Measurements from ENCODE around the gene MCC.

MCC gene

DNA sequence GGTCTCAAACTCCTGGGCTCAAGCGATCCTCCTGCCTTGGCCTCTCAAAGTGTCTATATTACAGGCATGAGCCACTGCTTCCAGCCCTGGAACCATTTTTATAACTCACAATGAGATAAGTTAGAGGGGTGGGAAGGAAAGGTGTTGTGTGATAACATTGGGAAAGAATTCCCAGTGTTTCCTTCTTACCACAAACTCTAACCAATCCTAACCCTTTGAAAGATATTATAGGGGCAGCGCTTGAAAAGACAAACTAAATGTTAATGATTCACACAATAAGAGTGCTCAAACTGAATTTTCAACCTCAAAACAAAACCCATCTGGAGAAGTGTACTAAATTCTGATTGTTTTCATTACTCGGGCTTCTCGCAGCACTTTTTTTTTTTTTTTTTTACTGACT, 163.2 kb downstream of the MCC start:
- TF ChIP-seq, protein P1, sequence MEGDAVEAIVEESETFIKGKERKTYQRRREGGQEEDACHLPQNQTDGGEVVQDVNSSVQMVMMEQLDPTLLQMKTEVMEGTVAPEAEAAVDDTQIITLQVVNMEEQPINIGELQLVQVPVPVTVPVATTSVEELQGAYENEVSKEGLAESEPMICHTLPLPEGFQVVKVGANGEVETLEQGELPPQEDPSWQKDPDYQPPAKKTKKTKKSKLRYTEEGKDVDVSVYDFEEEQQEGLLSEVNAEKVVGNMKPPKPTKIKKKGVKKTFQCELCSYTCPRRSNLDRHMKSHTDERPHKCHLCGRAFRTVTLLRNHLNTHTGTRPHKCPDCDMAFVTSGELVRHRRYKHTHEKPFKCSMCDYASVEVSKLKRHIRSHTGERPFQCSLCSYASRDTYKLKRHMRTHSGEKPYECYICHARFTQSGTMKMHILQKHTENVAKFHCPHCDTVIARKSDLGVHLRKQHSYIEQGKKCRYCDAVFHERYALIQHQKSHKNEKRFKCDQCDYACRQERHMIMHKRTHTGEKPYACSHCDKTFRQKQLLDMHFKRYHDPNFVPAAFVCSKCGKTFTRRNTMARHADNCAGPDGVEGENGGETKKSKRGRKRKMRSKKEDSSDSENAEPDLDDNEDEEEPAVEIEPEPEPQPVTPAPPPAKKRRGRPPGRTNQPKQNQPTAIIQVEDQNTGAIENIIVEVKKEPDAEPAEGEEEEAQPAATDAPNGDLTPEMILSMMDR (IDR thresholded peaks at IDR 0.05; ENCODE audit: insufficient read depth, low read length, missing control alignments): no peak
- CTCF ChIA-PET: no interaction called here
- no peak overlapping the region for H3K4me3 ChIP-seq (ENCODE audit: low read depth, low read length)
- no peak for DNase-seq (ENCODE audit: low read depth, low spot score)
- POLR2A ChIA-PET: interaction anchor here (0.6 kb wide), 1 partner anchor 154 kb away, joined by 4 read pairs; no protein-coding TSS in a partner anchor

DNA sequence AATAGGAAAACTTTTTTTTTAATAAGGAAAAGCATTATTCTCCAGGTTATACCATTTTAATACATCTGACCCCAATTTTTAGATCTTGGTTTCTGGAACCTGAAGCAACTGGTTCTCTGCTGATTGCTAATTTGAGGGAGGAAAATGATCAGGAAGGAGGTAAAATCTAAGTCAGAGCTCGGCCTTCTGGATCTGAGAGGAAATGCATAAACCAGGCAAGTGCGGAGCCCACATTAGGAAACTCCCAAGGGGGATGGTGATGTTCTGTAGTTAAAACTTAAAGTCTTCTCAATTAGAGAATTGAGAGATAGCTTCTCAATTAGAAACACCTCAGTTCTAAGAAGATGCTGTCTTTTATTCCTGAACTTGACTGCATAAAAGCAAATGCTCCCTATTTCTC, 167.0 kb downstream of the MCC start:
- ChIA-PET POLR2A (no interaction called here), CTCF (interaction anchor here (1.0 kb wide), 1 partner anchor 9 kb away, joined by 5 read pairs; no protein-coding TSS in a partner anchor)
- DNase-seq (ENCODE audit: low read depth, low spot score): no peak
- TF ChIP-seq, protein P1 (IDR thresholded peaks at IDR 0.05; ENCODE audit: insufficient read depth, low read length, missing control alignments): no peak
- H3K4me3 ChIP-seq (ENCODE audit: low read depth, low read length): no peak overlapping the region

DNA sequence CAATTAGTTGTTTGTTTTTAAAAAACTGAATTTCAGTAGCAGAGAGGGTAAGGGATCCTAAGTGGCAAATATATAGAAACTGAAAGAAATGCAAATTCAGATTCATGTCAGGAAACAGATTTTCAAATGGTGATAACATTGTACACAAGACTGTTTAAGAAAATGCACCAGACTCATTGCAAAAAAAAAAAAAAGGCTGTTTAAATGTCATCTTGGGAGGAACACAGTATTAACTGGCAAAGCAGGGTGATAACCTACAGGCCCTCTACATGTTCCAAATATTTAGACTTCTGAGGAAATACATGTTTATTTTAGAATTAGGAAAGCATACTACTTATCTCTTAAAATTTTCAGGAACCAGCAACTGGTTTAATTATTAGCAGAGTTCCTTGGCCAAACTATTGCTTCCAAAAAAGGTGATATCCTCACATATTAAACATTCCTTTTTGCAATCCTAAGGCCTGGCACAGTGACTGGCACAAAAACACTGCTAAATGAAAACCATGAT, 167.9 kb downstream of the MCC start:
- POLR2A ChIA-PET: no interaction called here
- TF ChIP-seq, protein P1 (IDR thresholded peaks at IDR 0.05; ENCODE audit: insufficient read depth, low read length, missing control alignments): no peak
- CTCF ChIA-PET: no interaction called here
- H3K4me3 ChIP-seq (ENCODE audit: low read depth, low read length): no peak overlapping the region
- no peak for DNase-seq (ENCODE audit: low read depth, low spot score)

DNA sequence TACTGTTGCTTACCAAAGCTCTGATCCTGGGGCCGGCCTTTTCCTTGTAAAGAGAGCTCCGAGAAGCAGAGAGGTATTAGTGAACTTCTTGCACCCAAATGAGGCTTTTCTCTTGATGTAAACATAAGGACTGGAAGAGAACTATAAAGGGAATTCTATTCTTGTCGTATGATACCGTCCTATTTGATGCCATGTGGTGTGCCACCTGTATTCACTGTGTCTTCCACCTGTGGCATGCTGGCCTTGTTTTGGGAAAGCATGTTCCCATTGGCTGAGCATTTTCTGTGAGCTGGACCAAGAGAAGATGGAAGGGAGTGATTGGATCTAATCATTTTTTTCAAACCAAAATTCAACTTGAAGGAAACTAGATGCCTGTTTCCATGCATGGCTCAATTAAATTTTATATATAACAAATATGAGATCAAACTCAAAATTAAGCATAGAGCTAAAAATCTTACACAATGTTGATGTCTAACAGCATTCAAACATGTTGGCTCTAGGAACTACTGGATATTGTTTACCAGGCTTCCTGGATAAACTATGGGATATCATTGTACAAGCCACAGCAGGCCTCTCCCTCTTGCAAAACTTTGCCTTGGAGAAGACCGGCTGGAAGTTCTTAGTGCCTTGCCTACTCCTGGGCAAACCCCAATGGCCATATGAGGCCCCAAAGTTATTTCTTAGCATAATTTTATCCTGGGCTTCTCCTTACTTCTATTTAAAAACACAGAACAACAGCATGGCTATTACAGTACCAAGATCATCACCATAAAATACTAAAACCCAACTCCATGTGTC, 168.8 kb downstream of the MCC start:
- POLR2A ChIA-PET: no interaction called here
- CTCF ChIA-PET: no interaction called here
- H3K4me3 ChIP-seq (ENCODE audit: low read depth, low read length): no peak overlapping the region
- no peak for DNase-seq (ENCODE audit: low read depth, low spot score)
- TF ChIP-seq, protein P1 (IDR thresholded peaks at IDR 0.05; ENCODE audit: insufficient read depth, low read length, missing control alignments): no peak

DNA sequence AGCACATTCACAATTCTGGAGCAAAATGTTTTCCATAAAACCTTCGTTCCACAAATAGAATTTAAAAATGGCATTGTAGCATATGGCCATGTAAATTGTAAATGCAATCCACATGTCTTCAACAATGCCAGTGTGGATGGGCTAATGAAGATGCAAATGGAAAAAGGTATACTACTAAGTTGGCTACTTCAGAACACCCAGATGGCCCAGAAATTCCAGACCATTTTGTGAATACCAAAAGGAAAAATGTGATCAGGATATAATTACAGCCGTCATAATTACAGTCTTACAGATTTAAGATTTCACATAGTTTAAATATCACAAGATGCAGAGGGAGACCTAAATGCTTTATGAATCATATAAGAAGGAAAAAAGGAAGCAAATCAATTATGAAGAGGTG, 170.6 kb downstream of the MCC start:
- ChIA-PET CTCF (no interaction called here), POLR2A (no interaction called here)
- TF ChIP-seq, protein P1 (IDR thresholded peaks at IDR 0.05; ENCODE audit: insufficient read depth, low read length, missing control alignments): no peak
- H3K4me3 ChIP-seq (ENCODE audit: low read depth, low read length): no peak overlapping the region
- DNase-seq (ENCODE audit: low read depth, low spot score): no peak

DNA sequence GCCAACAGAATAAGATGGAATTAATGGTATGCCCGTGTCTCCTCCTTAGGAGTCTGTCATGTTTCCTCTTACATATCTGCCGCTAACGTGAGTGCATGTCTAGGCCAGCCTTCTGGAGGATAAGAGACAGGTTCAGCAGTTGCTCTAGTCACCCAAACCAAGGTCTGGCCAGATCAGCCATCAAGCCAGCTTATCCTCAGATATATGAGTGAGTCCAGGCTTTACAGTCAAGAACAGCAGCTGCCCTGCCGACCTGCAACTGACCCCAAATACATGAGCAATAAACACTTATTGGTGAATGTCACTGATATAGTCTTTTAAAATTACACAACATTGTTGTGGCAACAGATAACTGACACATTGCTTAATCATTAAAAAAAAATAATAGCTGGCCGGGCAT, 177.0 kb downstream of the MCC start:
- CTCF ChIA-PET: no interaction called here
- POLR2A ChIA-PET: no interaction called here
- DNase-seq (ENCODE audit: low read depth, low spot score): no peak
- TF ChIP-seq, protein P1 (IDR thresholded peaks at IDR 0.05; ENCODE audit: insufficient read depth, low read length, missing control alignments): no peak
- no peak overlapping the region for H3K4me3 ChIP-seq (ENCODE audit: low read depth, low read length)
